Measurements from ENCODE around the gene EPB41L4A.

Gene EPB41L4A

GRCh38 chr5:112201141-112201540 is 217.9 kb downstream of the EPB41L4A start:
- Histone ChIP-seq H3K27ac (no peak overlapping the region), H3K4me3 (no peak overlapping the region)
- no peak for TF ChIP-seq CTCF (IDR thresholded peaks at IDR 0.05)
- no peak for DNase-seq (ENCODE audit: low spot score)

- DNase-seq (ENCODE audit: low spot score) = no peak
- Histone ChIP-seq H3K27ac (no peak overlapping the region), H3K4me3 (no peak overlapping the region)
- TF ChIP-seq CTCF (IDR thresholded peaks at IDR 0.05) = no peak
These were observed 218.9 kb downstream of the EPB41L4A start for GRCh38 chr5:112200131-112200530.

- Histone ChIP-seq H3K4me3 (no peak overlapping the region), H3K27ac (no peak overlapping the region)
- no peak for DNase-seq (ENCODE audit: low spot score)
- TF ChIP-seq CTCF (IDR thresholded peaks at IDR 0.05) = no peak
These were observed 222.5 kb downstream of the EPB41L4A start for GRCh38 chr5:112196584-112196983.

GRCh38 chr5:112195924-112196323 is 223.2 kb downstream of the EPB41L4A start:
- DNase-seq (ENCODE audit: low spot score) = no peak
- Histone ChIP-seq H3K4me3 (no peak overlapping the region), H3K27ac (no peak overlapping the region)
- no peak for TF ChIP-seq CTCF (IDR thresholded peaks at IDR 0.05)

GRCh38 chr5:112192866-112193265 is 226.2 kb downstream of the EPB41L4A start:
- DNase-seq (ENCODE audit: low spot score) = no peak
- no peak for TF ChIP-seq CTCF (IDR thresholded peaks at IDR 0.05)
- Histone ChIP-seq H3K27ac (no peak overlapping the region), H3K4me3 (no peak overlapping the region)

GRCh38 chr5:112192072-112192471 is 227.0 kb downstream of the EPB41L4A start:
- H3K4me3 ChIP-seq = no peak overlapping the region
- DNase-seq (ENCODE audit: low spot score) = no peak
- no peak for TF ChIP-seq CTCF (IDR thresholded peaks at IDR 0.05)
- H3K27ac ChIP-seq = no peak overlapping the region

GRCh38 chr5:112189391-112189790 is 229.7 kb downstream of the EPB41L4A start:
- Histone ChIP-seq H3K27ac (no peak overlapping the region), H3K4me3 (no peak overlapping the region)
- DNase-seq (ENCODE audit: low spot score) = no peak
- no peak for TF ChIP-seq CTCF (IDR thresholded peaks at IDR 0.05)

All from coronary artery (tissue), 2 donors.